Measurements from ENCODE around the gene NPAS3.

DNA sequence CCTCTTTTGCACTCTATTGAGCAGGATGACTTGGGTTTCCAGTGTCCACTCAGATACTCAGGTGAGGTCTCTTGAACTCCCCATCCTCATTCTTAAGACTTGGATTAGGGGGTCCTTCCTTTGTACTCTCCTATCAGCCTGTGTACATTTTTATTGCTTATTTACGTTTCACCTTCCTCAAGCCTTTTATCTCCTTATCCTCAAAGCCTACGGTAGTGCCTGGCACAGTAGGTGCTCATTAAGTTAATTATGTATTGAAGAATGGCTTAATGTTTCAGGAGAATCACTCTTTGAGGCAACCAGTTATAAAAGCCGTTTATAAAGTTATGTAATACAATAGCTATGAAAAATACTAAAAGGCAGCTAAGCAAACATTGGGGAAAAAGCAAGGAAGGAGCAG lies 315.7 kb downstream of the NPAS3 start:
- no peak for TF ChIP-seq POLR2A (IDR thresholded peaks at IDR 0.05; ENCODE audit: low read length)
- TF ChIP-seq GATA1 (IDR thresholded peaks at IDR 0.05; ENCODE audit: low read depth, low read length), result no peak

Data from erythroblast (primary cell).